DND-41 (cell line): ENCODE measurements around the gene MT1E.

ENCODE experiments used
- EZH2 ChIP-seq: IDR thresholded peaks from 3 replicates; pipeline ENCODE4 v1.6.1; 2012; ENCODE audit warnings: borderline replicate concordance, low read depth, mild to moderate bottlenecking, moderate library complexity, low read length, inconsistent platforms; ENCODE audit not compliant: severe bottlenecking
- TF ChIP-seq, protein P1 (sequence below): IDR thresholded peaks from 2 replicates; pipeline ENCODE4 v1.5.1; 2012; ENCODE audit warnings: borderline replicate concordance, low read length, moderate library complexity, mild to moderate bottlenecking; ENCODE audit not compliant: poor library complexity, severe bottlenecking; ENCODE audit errors: extremely low read depth

DNA sequence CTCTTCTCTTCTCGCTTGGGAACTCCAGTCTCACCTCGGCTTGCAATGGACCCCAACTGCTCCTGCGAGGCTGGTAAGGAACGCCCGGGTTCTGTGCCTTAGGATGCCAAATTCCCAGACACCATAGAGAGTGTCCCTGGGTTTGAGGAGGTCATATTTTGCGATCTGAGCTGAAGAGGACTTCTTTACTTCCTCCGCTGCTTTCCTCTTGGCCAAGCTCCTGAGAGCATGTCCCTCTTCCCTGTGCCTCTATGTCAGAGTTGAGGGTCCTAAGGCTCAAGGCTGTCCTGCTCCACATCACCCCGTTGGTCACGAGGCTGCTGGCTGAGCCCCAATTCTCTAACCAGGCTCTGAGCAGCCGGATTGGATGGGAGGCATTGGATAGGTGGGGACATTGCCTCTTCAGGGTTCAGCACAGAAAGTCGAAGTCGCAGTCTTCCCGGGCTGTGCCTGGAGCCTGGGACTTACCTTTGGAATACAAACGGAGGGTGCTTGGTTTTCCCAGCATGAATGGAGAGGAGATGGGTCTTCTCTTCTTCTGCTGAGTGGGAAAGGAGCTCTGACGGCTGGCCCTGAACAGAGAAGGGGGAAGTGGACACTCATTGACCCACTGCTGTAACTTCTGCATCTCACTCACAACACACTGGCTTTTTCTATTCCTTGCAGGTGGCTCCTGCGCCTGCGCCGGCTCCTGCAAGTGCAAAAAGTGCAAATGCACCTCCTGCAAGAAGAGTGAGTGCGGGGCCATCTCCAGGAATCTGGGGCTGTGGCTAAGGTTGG lies 44.4 kb downstream of the MT1E start:
- TF ChIP-seq, protein P1, sequence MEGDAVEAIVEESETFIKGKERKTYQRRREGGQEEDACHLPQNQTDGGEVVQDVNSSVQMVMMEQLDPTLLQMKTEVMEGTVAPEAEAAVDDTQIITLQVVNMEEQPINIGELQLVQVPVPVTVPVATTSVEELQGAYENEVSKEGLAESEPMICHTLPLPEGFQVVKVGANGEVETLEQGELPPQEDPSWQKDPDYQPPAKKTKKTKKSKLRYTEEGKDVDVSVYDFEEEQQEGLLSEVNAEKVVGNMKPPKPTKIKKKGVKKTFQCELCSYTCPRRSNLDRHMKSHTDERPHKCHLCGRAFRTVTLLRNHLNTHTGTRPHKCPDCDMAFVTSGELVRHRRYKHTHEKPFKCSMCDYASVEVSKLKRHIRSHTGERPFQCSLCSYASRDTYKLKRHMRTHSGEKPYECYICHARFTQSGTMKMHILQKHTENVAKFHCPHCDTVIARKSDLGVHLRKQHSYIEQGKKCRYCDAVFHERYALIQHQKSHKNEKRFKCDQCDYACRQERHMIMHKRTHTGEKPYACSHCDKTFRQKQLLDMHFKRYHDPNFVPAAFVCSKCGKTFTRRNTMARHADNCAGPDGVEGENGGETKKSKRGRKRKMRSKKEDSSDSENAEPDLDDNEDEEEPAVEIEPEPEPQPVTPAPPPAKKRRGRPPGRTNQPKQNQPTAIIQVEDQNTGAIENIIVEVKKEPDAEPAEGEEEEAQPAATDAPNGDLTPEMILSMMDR: no peak
- TF ChIP-seq EZH2: no peak
